ENCODE results near the gene CDKAL1.

DNA sequence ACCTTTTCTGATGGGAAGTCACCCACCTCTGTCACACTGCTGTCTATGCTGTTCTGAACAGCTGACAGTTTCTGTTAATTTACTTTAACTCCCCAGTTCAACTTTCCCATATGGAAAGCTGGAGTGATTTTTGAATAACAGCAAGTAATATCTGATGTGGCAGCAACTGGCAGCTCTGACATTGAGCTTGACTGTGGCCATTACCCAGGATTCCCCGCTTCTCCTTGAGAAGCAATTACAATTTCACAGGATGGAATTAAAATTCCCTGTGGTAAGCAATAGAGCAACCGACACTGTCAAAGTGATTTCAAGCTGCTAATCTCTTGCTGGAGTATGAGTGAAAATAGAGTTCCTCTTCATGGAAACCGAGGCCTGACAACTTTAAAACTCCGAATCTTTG, 711.2 kb downstream of the CDKAL1 start:
- TF ChIP-seq, protein P1, sequence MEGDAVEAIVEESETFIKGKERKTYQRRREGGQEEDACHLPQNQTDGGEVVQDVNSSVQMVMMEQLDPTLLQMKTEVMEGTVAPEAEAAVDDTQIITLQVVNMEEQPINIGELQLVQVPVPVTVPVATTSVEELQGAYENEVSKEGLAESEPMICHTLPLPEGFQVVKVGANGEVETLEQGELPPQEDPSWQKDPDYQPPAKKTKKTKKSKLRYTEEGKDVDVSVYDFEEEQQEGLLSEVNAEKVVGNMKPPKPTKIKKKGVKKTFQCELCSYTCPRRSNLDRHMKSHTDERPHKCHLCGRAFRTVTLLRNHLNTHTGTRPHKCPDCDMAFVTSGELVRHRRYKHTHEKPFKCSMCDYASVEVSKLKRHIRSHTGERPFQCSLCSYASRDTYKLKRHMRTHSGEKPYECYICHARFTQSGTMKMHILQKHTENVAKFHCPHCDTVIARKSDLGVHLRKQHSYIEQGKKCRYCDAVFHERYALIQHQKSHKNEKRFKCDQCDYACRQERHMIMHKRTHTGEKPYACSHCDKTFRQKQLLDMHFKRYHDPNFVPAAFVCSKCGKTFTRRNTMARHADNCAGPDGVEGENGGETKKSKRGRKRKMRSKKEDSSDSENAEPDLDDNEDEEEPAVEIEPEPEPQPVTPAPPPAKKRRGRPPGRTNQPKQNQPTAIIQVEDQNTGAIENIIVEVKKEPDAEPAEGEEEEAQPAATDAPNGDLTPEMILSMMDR (IDR thresholded peaks at IDR 0.05), result no peak
- no peak for TF ChIP-seq POLR2A (IDR thresholded peaks at IDR 0.05)
